Osteoblast (primary cell): ENCODE data around the gene PPCDC. TPM values are rescaled to one million over a fixed set of nuclear protein-coding genes. Genes with fewer than 3 reads are reported as not detected.

Source experiments
- DNase-seq: peaks from one replicate; pipeline ENCODE4 v3.0.0; 2011; ENCODE audit warnings: low spot score, mixed read lengths; ENCODE audit not compliant: insufficient read length; ENCODE audit errors: missing footprints
- H2AFZ ChIP-seq: 2 replicates; pipeline ENCODE4 v1.6.0; 2011; ENCODE audit warnings: mild to moderate bottlenecking, low read length
- H3K27ac ChIP-seq: 2 replicates; pipeline ENCODE4 v1.5.1; 2011; ENCODE audit warnings: mild to moderate bottlenecking, low read depth, low read length, moderate library complexity
- H3K27me3 ChIP-seq: 2 replicates; pipeline ENCODE4 v1.6.0; 2012; ENCODE audit warnings: mild to moderate bottlenecking, control low read depth, inconsistent platforms, low read length, moderate library complexity; ENCODE audit not compliant: insufficient read depth
- H3K36me3 ChIP-seq: 2 replicates; pipeline ENCODE4 v1.5.1; 2011; ENCODE audit warnings: mild to moderate bottlenecking, low read length, control low read depth, moderate library complexity; ENCODE audit not compliant: insufficient read depth
- H3K4me1 ChIP-seq: 2 replicates; pipeline ENCODE4 v1.5.1; 2011; ENCODE audit warnings: mild to moderate bottlenecking, low read length, control low read depth, moderate library complexity; ENCODE audit not compliant: insufficient read depth
- H3K4me2 ChIP-seq: 2 replicates; pipeline ENCODE4 v1.6.0; 2011; ENCODE audit warnings: mild to moderate bottlenecking, low read length; ENCODE audit not compliant: insufficient read depth
- H3K4me3 ChIP-seq: fragments of 200-600 bp; sonication (generic); 3 replicates; pipeline ENCODE4 v1.5.1; 2012; ENCODE audit warnings: mild to moderate bottlenecking, low read length, inconsistent platforms; ENCODE audit not compliant: insufficient read depth
- H3K79me2 ChIP-seq: 2 replicates; pipeline ENCODE4 v1.6.0; 2012; ENCODE audit warnings: mild to moderate bottlenecking, low read length, control low read depth, inconsistent platforms; ENCODE audit not compliant: insufficient read depth
- H3K9me3 ChIP-seq: 2 replicates; pipeline ENCODE4 v1.5.1; 2011; ENCODE audit warnings: low read depth, low read length, control low read depth
- H4K20me1 ChIP-seq: 2 replicates; pipeline ENCODE4 v1.6.0; 2012; ENCODE audit warnings: mild to moderate bottlenecking, low read length, control low read depth; ENCODE audit not compliant: insufficient read depth
- CTCF ChIP-seq: IDR thresholded peaks from 2 replicates; pipeline ENCODE4 v1.5.1; 2011; ENCODE audit warnings: mild to moderate bottlenecking, low read depth, low read length, moderate library complexity; ENCODE audit errors: extremely low read depth
- total RNA-seq: library from RNA; depleted of rRNA; stranded (reverse); fragments of >200 nt; gene quantifications from 2 replicates; pipeline ENCODE4 v1.2.3, GENCODE V29; 2012

Gene PPCDC
- total RNA-seq, 1 donor, result 6.5 TPM

- Histone ChIP-seq H2AFZ (no peak overlapping the region), H3K9me3 (no peaks in the 10 kb centered on the region), H3K27ac (no peak overlapping the region), H3K79me2 (no peaks in the 10 kb centered on the region), H3K4me3 (no peak overlapping the region), H3K36me3 (no peaks in the 10 kb centered on the region), H3K4me2 (no peak overlapping the region), H4K20me1 (peaks cover 5% of the 10 kb centered on the region), H3K4me1 (peaks cover 10% of the 10 kb centered on the region), H3K27me3 (no peaks in the 10 kb centered on the region)
- DNase-seq, result no peak
- TF ChIP-seq CTCF, result no peak
Measured at GRCh38 chr15:75050283-75050682, 26.9 kb downstream of the PPCDC start.

GRCh38 chr15:75051191-75051608 lies 27.8 kb downstream of the PPCDC start:
- TF ChIP-seq CTCF, result no peak
- no peak overlapping the region for H3K4me2 ChIP-seq
- H3K27ac ChIP-seq, result no peak overlapping the region
- H3K9me3 ChIP-seq, result no peaks in the 10 kb centered on the region
- no peak for DNase-seq
- no peak overlapping the region for H2AFZ ChIP-seq
- H3K4me1 ChIP-seq, result peaks cover 10% of the 10 kb centered on the region
- no peaks in the 10 kb centered on the region for H3K79me2 ChIP-seq
- no peaks in the 10 kb centered on the region for H3K27me3 ChIP-seq
- peaks cover 5% of the 10 kb centered on the region for H4K20me1 ChIP-seq
- H3K36me3 ChIP-seq, result no peaks in the 10 kb centered on the region
- no peak overlapping the region for H3K4me3 ChIP-seq

- Histone ChIP-seq H3K4me1 (peaks cover 9% of the 10 kb centered on the region), H3K79me2 (no peaks in the 10 kb centered on the region), H3K36me3 (no peaks in the 10 kb centered on the region), H3K4me2 (no peak overlapping the region), H3K4me3 (no peak overlapping the region), H3K9me3 (no peaks in the 10 kb centered on the region), H2AFZ (no peak overlapping the region), H3K27ac (no peak overlapping the region), H3K27me3 (no peaks in the 10 kb centered on the region), H4K20me1 (peaks cover 4% of the 10 kb centered on the region)
- no peak for DNase-seq
- TF ChIP-seq CTCF, result no peak
Measured at GRCh38 chr15:75051711-75052110, 28.3 kb downstream of the PPCDC start.

- TF ChIP-seq CTCF, result no peak
- H3K27ac ChIP-seq, result no peak overlapping the region
- H3K4me3 ChIP-seq, result no peak overlapping the region
- H3K9me3 ChIP-seq, result no peaks in the 10 kb centered on the region
- H3K36me3 ChIP-seq, result no peaks in the 10 kb centered on the region
- no peaks in the 10 kb centered on the region for H3K4me1 ChIP-seq
- no peaks in the 10 kb centered on the region for H3K79me2 ChIP-seq
- no peak overlapping the region for H2AFZ ChIP-seq
- peaks cover 2% of the 10 kb centered on the region for H4K20me1 ChIP-seq
- DNase-seq, result no peak
- H3K27me3 ChIP-seq, result no peaks in the 10 kb centered on the region
- no peak overlapping the region for H3K4me2 ChIP-seq
Measured at GRCh38 chr15:75052972-75053747, 29.8 kb downstream of the PPCDC start.
